HCT116 (cell line): Measurements from ENCODE around the gene ERGIC1. TPM values are rescaled to one million over a fixed set of nuclear protein-coding genes. Genes with fewer than 3 reads are reported as not detected.

Source experiments
- ATAC-seq: fragments of 200-7000 bp; cut with Tn5 transposase; 2 replicates; pipeline ENCODE4 v1.9.1; 2020; ENCODE audit warnings: mild to moderate bottlenecking, moderate library complexity
- BruUV-seq: library from RNA; stranded (reverse); fragments of 400-500 nt; replicated peaks from 2 replicates; lab custom pipeline; 2021; lab: Mats Ljungman, UMichigan
- CTCF ChIA-PET: fragments of 300-600 bp; sonication (Branson Sonifier 250); formaldehyde crosslinking; loops from one replicate; lab custom pipeline; 2021; ENCODE audit warnings: antibody characterized with exemption; lab: Charles Lee
- POLR2A ChIA-PET: fragments of 300-600, 350-600 bp; sonication (Branson Sonifier 250); formaldehyde crosslinking; loops from one replicate; lab custom pipeline; 2021; ENCODE audit warnings: antibody characterized with exemption; lab: Charles Lee
- RAD21 ChIA-PET, 2 experiments: fragments of 300-600 bp; sonication (Branson Sonifier 250); formaldehyde crosslinking; loops; one replicate each; lab custom pipeline; 2023; ENCODE audit warnings: low total read pairs in 2 of 2; ENCODE audit not compliant: uncharacterized antibody in 2 of 2, unreplicated experiment in 2 of 2, low non-redundant PET in 1 of 2; lab: Charles Lee
- DNase-seq: peaks from one replicate; pipeline ENCODE4 v3.0.0-alpha.2; 2010; ENCODE audit warnings: low read depth, low spot score
- H2AFZ ChIP-seq: fragments of 200-600 bp; shearing (Covaris generic), sonication (generic); 2 replicates; pipeline ENCODE4 v1.6.1; 2017; ENCODE audit warnings: low read depth, mixed run types, mixed read lengths, antibody characterized with exemption, low read length; ENCODE audit not compliant: poor library complexity, severe bottlenecking
- H3K27ac ChIP-seq: 2 replicates; pipeline ENCODE4 v1.5.1; 2012; ENCODE audit warnings: low read depth, low read length
- H3K27me3 ChIP-seq: fragments of 200-600 bp; sonication (generic); 2 replicates; pipeline ENCODE4 v1.6.1; 2016; ENCODE audit warnings: mixed run types, low read length, mixed read lengths; ENCODE audit not compliant: insufficient read depth
- H3K36me3 ChIP-seq, 2 experiments: fragments of 200-500 bp in 1 of 2; fragments of 200-600 bp in 1 of 2; sonication (Bioruptor generic) in 1 of 2; sonication (generic) in 1 of 2; 2 replicates each; pipeline versions ENCODE4 v1.5.1 to v1.6.1; 2014 to 2016; ENCODE audit warnings: low read length in 2 of 2, inconsistent platforms in 1 of 2, mixed read lengths in 1 of 2, mixed run types in 1 of 2; ENCODE audit not compliant: insufficient read depth in 2 of 2, control insufficient read depth in 1 of 2
- H3K4me1 ChIP-seq, 2 experiments: fragments of 200-600 bp in 1 of 2; sonication (generic) in 1 of 2; 2 replicates each; pipeline versions ENCODE4 v1.5.1 to v1.6.1; 2012 to 2017; ENCODE audit warnings: low read length in 2 of 2, inconsistent platforms in 1 of 2, mild to moderate bottlenecking in 1 of 2, mixed read lengths in 1 of 2, mixed run types in 1 of 2, moderate library complexity in 1 of 2; ENCODE audit not compliant: insufficient read depth in 2 of 2, control insufficient read depth in 1 of 2
- H3K4me2 ChIP-seq: fragments of 200-600 bp; sonication (generic); 2 replicates; pipeline ENCODE4 v1.6.1; 2017; ENCODE audit warnings: mixed run types, low read length, mixed read lengths
- H3K4me3 ChIP-seq, 2 experiments: fragments of 200-600 bp in 1 of 2; sonication (generic) in 1 of 2; replicated peaks in 1 of 2; 2 replicates each; pipeline ENCODE4 v1.5.1; 2011 to 2016; ENCODE audit warnings: low read length in 2 of 2, control low read depth in 1 of 2, low read depth in 1 of 2, mild to moderate bottlenecking in 1 of 2, mixed read lengths in 1 of 2, mixed run types in 1 of 2
- H3K79me2 ChIP-seq: fragments of 200-600 bp; sonication (generic); 2 replicates; pipeline ENCODE4 v1.6.1; 2017; ENCODE audit warnings: mild to moderate bottlenecking, mixed run types, low read length, moderate library complexity, mixed read lengths; ENCODE audit not compliant: insufficient read depth
- H3K9ac ChIP-seq: fragments of 200-600 bp; sonication (generic); 2 replicates; pipeline ENCODE4 v1.6.1; 2016; ENCODE audit warnings: low read length, mixed read lengths
- H3K9me2 ChIP-seq: fragments of 200-600 bp; sonication (generic), shearing (Covaris generic); 2 replicates; pipeline ENCODE4 v1.6.1; 2017; ENCODE audit warnings: mixed run types, mild to moderate bottlenecking, moderate library complexity; ENCODE audit not compliant: insufficient read depth
- H3K9me3 ChIP-seq, 2 experiments: fragments of 200-500 bp in 1 of 2; fragments of 200-600 bp in 1 of 2; sonication (Bioruptor generic) in 1 of 2; sonication (generic) in 1 of 2; 2 replicates each; pipeline ENCODE4 v1.6.1; 2014 to 2017; ENCODE audit warnings: low read length in 2 of 2, mixed read lengths in 2 of 2, inconsistent platforms in 1 of 2, low read depth in 1 of 2, mild to moderate bottlenecking in 1 of 2, mixed run types in 1 of 2, moderate library complexity in 1 of 2; ENCODE audit not compliant: control insufficient read depth in 1 of 2, insufficient read depth in 1 of 2
- H4K20me1 ChIP-seq: fragments of 200-600 bp; sonication (generic), shearing (Covaris generic); 2 replicates; pipeline ENCODE4 v1.6.1; 2017; ENCODE audit warnings: mixed run types, mild to moderate bottlenecking, moderate library complexity; ENCODE audit not compliant: insufficient read depth
- CEBPB ChIP-seq: IDR thresholded peaks from 2 replicates; pipeline ENCODE4 v1.6.1; 2012; ENCODE audit warnings: low read depth
- EGR1 ChIP-seq: IDR thresholded peaks from 2 replicates; pipeline ENCODE4 v1.6.1; 2012; ENCODE audit warnings: low read depth
- EZH2 ChIP-seq: fragments of 200-600 bp; sonication (generic); IDR thresholded peaks from 2 replicates; pipeline ENCODE4 v1.6.1; 2017; ENCODE audit warnings: antibody characterized with exemption, mixed run types
- EZH2phosphoT487 ChIP-seq: fragments of 200-600 bp; IDR thresholded peaks from 2 replicates; pipeline ENCODE4 v1.6.1; 2018; ENCODE audit warnings: antibody characterized with exemption, borderline replicate concordance
- MAX ChIP-seq: IDR thresholded peaks from 2 replicates; pipeline ENCODE4 v1.6.1; 2012
- POLR2A ChIP-seq: IDR thresholded peaks from 2 replicates; pipeline ENCODE4 v1.7.0; 2011; ENCODE audit warnings: borderline replicate concordance; ENCODE audit not compliant: insufficient read depth, insufficient read length; ENCODE audit errors: extremely low read depth
- POLR2AphosphoS5 ChIP-seq: IDR thresholded peaks from 2 replicates; pipeline ENCODE4 v1.6.1; 2011; ENCODE audit warnings: mild to moderate bottlenecking, low read depth, low read length, moderate library complexity
- RAD21 ChIP-seq: IDR thresholded peaks from 2 replicates; pipeline ENCODE4 v1.6.1; 2012; ENCODE audit warnings: low read depth, mild to moderate bottlenecking
- SIN3A ChIP-seq: IDR thresholded peaks from 2 replicates; pipeline ENCODE4 v1.6.1; 2012; ENCODE audit warnings: low read depth
- ZFX ChIP-seq: fragments of 450-650 bp; IDR thresholded peaks from 2 replicates; pipeline ENCODE4 v1.6.1; 2017
- ZNF274 ChIP-seq: fragments of 200-500 bp; sonication (Bioruptor generic); IDR thresholded peaks from 2 replicates; pipeline ENCODE4 v1.6.1; 2014; ENCODE audit warnings: mild to moderate bottlenecking, low read depth, low read length, inconsistent platforms
- intact Hi-C: fragments of 100-400 bp; cut with micrococcal nuclease; formaldehyde crosslinking; loops from 2 replicates; pipeline ENCODE4 v1.10.0; 2022
- total RNA-seq: library from RNA; stranded (reverse); gene quantifications from one replicate; pipeline ENCODE4 v1.2.1, GENCODE V29; 2021; ENCODE audit not compliant: unreplicated experiment
- TF ChIP-seq, protein P1 (sequence below), 3 experiments: fragments of 200-600 bp in 1 of 3; sonication (generic) in 1 of 3; IDR thresholded peaks in 2 of 3; conservative IDR thresholded peaks in 1 of 3; 2 replicates each; pipeline ENCODE4 v1.5.1; 2012 to 2017; ENCODE audit warnings: low read depth in 2 of 3, low read length in 2 of 3, antibody characterized with exemption in 1 of 3, borderline replicate concordance in 1 of 3, control low read depth in 1 of 3, mild to moderate bottlenecking in 1 of 3, mixed read lengths in 1 of 3, mixed run types in 1 of 3, moderate library complexity in 1 of 3; ENCODE audit not compliant: insufficient read depth in 1 of 3
- TF ChIP-seq, protein P2 (sequence below): IDR thresholded peaks from 2 replicates; pipeline ENCODE4 v1.6.1; 2012

ERGIC1 gene
- total RNA-seq, 1 experiment from 2014 or later = 73.3 TPM

DNA sequence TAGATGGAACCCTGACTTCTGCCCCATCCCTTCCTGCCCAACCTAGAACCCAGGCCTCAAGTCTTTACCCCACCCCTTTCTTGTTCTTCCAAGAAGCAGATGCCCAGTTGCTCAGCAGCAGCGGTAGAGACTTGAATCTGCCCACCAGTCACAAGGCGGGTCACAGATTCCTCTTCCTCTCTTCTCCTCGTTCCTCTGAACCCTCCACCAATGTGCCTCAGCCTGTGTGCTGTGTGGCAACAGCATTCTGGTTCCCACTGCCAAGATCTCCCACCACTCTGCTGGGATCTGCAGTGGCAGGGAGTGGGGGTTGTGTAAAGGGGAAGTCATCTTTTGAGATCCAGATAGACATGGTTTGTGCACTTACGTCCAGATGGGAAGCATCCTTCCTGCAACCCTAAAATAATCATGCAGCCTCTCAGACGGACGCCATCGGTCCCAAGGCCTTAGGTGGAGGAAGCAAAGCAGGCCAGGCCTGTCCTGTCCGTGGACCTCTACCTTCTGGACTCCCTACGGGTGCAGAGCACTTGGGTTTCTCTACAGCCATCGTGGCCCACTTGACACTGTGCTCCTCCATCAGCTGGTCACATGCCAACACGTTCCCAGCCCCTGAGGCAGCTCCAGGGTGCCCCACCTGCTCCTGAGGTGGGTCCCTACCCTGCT is 117.5 kb downstream of the ERGIC1 start:
- H3K4me1 ChIP-seq = peaks cover 3 to 41% of the 10 kb centered on the region in 2 experiments; a peak in 3 of 4 replicates
- DNase-seq = no peak
- no peaks in the 10 kb centered on the region for H4K20me1 ChIP-seq
- H3K79me2 ChIP-seq = no peaks in the 10 kb centered on the region
- POLR2A ChIA-PET = interaction anchor here (0.5 kb wide), 1 partner anchor 273 kb away, joined by 5 read pairs; no protein-coding TSS in a partner anchor
- TF ChIP-seq, protein P1, sequence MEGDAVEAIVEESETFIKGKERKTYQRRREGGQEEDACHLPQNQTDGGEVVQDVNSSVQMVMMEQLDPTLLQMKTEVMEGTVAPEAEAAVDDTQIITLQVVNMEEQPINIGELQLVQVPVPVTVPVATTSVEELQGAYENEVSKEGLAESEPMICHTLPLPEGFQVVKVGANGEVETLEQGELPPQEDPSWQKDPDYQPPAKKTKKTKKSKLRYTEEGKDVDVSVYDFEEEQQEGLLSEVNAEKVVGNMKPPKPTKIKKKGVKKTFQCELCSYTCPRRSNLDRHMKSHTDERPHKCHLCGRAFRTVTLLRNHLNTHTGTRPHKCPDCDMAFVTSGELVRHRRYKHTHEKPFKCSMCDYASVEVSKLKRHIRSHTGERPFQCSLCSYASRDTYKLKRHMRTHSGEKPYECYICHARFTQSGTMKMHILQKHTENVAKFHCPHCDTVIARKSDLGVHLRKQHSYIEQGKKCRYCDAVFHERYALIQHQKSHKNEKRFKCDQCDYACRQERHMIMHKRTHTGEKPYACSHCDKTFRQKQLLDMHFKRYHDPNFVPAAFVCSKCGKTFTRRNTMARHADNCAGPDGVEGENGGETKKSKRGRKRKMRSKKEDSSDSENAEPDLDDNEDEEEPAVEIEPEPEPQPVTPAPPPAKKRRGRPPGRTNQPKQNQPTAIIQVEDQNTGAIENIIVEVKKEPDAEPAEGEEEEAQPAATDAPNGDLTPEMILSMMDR (IDR thresholded peaks at IDR 0.05 in 2 of 3, conservative IDR thresholded peaks at IDR 0.05 in 1 of 3; ENCODE audit: borderline replicate concordance in 1 of 3, insufficient read depth in 1 of 3, low read depth in 2 of 3, low read length in 2 of 3) = no peak
- TF ChIP-seq, protein P2, sequence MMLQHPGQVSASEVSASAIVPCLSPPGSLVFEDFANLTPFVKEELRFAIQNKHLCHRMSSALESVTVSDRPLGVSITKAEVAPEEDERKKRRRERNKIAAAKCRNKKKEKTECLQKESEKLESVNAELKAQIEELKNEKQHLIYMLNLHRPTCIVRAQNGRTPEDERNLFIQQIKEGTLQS = no peak
- TF ChIP-seq POLR2A (no peak), RAD21 (no peak), CEBPB (no peak), POLR2AphosphoS5 (no peak), ZNF274 (no peak), EZH2phosphoT487 (no peak), ZFX (no peak), EGR1 (no peak), MAX (no peak), SIN3A (no peak), EZH2 (no peak)
- ATAC-seq = no peak
- peak overlapping the region; percentile 2; the same call in 1 of the 2 replicates for H3K4me2 ChIP-seq
- no peaks in the 10 kb centered on the region for H3K9me2 ChIP-seq
- no peak overlapping the region for H3K27ac ChIP-seq
- CTCF ChIA-PET = no interaction called here
- RAD21 ChIA-PET = no interaction called here
- no peak overlapping the region for H3K4me3 ChIP-seq
- intact Hi-C loops = no loop called here
- H3K9ac ChIP-seq = no peak overlapping the region
- H2AFZ ChIP-seq = no peak overlapping the region
- H3K27me3 ChIP-seq = no peaks in the 10 kb centered on the region
- TSS peak; percentile 58 for BruUV-seq
- H3K9me3 ChIP-seq = no peaks in the 10 kb centered on the region
- no peaks in the 10 kb centered on the region for H3K36me3 ChIP-seq
